GM18520 (cell line): ENCODE measurements around the gene SLC25A6.
A peak's percentile ranks its signal among the peaks of the same experiment; 100 is the strongest.
"Not testable (repeated sequence)": the region's sequence is repeated elsewhere in the genome, so short reads cannot be mapped to it uniquely, and the experiment has no call there.

ENCODE experiments used
- ATAC-seq: cut with Tn5 transposase; IDR thresholded peaks from one replicate; pipeline ENCODE4 v1.9.1; 2021; ENCODE audit not compliant: unreplicated experiment

The SLC25A6 gene

GRCh38 chrX:1391707-1392375, at the start of gene SLC25A6:
Gene SLC25A6 (minus strand): TSS chrX:1392113. CDS start chrX:1392009, 104 bp downstream.
- peak; percentile 94 for ATAC-seq

- ATAC-seq = no peak
Observed at GRCh38 chrX:1440506-1440905, 48.6 kb upstream of the SLC25A6 start.

- no peak for ATAC-seq
Observed at GRCh38 chrX:1435241-1435895, 43.5 kb upstream of the SLC25A6 start.

GRCh38 chrX:1434871-1435240, 42.9 kb upstream of the SLC25A6 start:
- ATAC-seq = no peak

- ATAC-seq = no peak
Observed at GRCh38 chrX:1433646-1434357, 41.9 kb upstream of the SLC25A6 start.

GRCh38 chrX:1430451-1430850, 38.5 kb upstream of the SLC25A6 start:
- no peak for ATAC-seq

GRCh38 chrX:1427756-1428155, 35.8 kb upstream of the SLC25A6 start:
- no peak for ATAC-seq

GRCh38 chrX:1426321-1426720, 34.4 kb upstream of the SLC25A6 start:
- not testable (repeated sequence) for ATAC-seq

GRCh38 chrX:1425381-1425780, 33.5 kb upstream of the SLC25A6 start:
- ATAC-seq = no peak

- ATAC-seq = no peak
Observed at GRCh38 chrX:1424147-1424851, 32.4 kb upstream of the SLC25A6 start.

- no peak for ATAC-seq
Observed at GRCh38 chrX:1423215-1423614, 31.3 kb upstream of the SLC25A6 start.

- no peak for ATAC-seq
Observed at GRCh38 chrX:1422135-1422465, 30.2 kb upstream of the SLC25A6 start.

- no peak for ATAC-seq
Observed at GRCh38 chrX:1421433-1422134, 29.7 kb upstream of the SLC25A6 start.

GRCh38 chrX:1420371-1420770, 28.5 kb upstream of the SLC25A6 start:
- ATAC-seq = no peak

GRCh38 chrX:1419545-1420355, 27.8 kb upstream of the SLC25A6 start:
- ATAC-seq = no peak

- ATAC-seq = no peak
Observed at GRCh38 chrX:1418901-1419544, 27.1 kb upstream of the SLC25A6 start.

- ATAC-seq = no peak
Observed at GRCh38 chrX:1417921-1418771, 26.2 kb upstream of the SLC25A6 start.

GRCh38 chrX:1416965-1417760, 25.2 kb upstream of the SLC25A6 start:
- no peak for ATAC-seq
